Stimulated activated CD8-positive, alpha-beta memory T cell treated with anti-CD3 and anti-CD28 coated beads, Interleukin-2, amount 100 ng/mL, for 1 hour (primary cell): Measurements from ENCODE around the gene ZNF526.
A peak's percentile ranks its signal among the peaks of the same experiment; 100 is the strongest.
"Not testable (repeated sequence)": the region's sequence is repeated elsewhere in the genome, so short reads cannot be mapped to it uniquely, and the experiment has no call there.

Source experiments
- DNase-seq, 2 donors: peaks; one replicate each; pipeline ENCODE4 v3.0.0-alpha.2; 2020; ENCODE audit warnings: low read depth in 2 of 2

ZNF526 gene

DNA sequence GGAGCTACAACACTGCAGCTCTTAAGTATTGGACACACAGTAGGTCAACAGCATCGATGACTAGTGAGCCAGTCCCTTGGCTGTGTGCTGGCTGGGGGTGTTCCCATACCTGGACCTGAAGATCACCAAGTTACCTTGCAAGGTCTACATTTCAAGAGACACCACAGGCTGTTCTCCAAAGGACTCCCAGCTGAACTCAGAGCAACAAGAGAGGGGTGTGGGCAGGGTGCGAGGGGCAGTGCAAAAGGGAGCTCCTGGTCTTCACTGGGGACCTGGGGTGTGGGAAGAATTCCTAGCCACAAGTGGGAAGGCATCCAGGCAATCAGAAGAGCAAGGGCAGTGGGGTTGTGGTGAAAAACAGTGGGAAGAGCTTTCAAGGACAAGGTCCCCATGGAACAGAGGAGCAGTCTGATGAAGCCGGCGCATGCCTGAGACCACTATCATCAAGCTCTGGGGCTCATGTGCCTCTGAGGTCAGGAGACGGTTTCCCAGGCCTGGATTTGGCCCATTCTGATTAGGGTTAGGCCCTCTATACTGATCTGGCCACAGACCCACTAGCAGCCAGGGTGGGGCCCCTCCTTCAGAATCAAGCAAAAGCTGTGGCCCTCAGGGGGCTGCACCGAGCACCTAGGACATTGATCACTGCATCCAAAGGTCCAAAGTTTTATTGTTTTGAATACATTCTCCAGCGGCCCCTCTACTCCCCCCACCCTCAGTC lies 27.0 kb downstream of the ZNF526 start:
- DNase-seq = no peak

DNA sequence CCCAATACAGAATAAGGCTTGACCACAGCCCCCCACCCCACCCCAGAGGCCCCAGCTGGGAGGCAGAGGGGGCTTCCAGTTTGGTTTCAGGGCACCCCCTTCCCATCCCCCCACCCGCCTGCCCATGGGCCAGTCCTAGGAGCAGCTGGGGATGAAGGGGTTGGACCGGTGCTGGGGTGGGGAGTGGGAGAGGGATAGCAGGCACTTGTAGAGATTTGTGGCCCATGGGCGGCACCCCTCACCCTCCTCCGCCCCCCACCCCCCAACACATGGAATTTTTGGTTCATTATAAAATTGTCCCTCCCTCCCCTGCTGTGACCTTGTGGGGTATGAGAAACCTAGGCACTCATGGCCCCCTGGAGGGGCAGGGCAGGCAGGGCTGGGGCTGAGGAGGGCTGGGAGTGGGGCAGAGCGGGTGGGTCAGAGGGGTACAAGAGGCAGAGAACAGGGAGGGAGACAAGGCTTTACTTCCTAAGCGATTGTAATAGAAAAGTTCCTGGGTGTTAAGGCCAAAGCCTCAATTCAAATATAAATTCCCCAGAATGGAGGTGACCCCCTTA lies 27.6 kb downstream of the ZNF526 start:
- DNase-seq = no peak

GRCh38 chr19:42248270-42249148 lies 28.4 kb downstream of the ZNF526 start:
- no peak for DNase-seq

GRCh38 chr19:42249149-42249750 lies 29.1 kb downstream of the ZNF526 start:
- no peak for DNase-seq

- no peak for DNase-seq
Observed at GRCh38 chr19:42249769-42250168, 29.7 kb downstream of the ZNF526 start.

GRCh38 chr19:42250183-42250665 lies 30.1 kb downstream of the ZNF526 start:
- no peak for DNase-seq

GRCh38 chr19:42250666-42251531 lies 30.8 kb downstream of the ZNF526 start:
- no peak for DNase-seq

DNA sequence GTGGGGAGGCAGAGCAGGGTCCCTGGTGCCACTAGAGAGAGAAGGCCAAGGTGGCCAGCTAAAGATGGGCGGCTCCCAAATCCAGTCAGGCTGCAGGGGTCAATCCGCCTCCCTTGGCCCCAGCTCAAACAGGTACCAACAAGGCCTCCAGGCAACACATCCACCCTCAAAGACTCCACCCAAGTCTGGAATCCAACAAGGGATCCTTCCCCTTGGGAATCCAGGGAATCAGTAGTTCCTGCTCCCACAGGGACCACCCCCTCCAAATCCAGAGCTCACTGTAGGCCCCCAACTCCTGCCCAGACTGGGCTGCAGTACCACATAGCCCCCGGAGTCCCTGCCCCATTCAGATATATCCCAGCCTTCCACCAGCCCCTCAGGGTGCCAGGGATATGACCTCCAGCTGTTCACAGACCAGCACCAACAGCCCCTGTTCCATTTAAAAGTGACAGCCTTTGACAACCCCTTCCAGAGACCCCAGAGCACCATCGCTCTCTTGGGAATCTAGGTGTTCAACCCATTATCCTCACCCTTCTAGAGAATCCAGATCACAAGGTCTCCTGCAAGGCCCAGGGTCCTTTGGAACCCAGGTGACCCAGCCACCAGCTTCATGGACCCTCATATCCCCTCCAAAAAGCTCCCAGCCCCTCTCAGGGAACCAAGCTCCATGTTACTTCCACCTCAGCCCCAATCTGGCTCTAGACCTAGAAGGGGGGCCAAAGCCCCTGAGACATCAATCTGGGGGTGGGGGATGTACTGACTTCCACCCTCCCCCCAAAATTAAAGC lies 31.7 kb downstream of the ZNF526 start:
- DNase-seq = no peak

GRCh38 chr19:42252365-42253244 lies 32.5 kb downstream of the ZNF526 start:
- no peak for DNase-seq

GRCh38 chr19:42253245-42254088 lies 33.4 kb downstream of the ZNF526 start:
- peak in 1 of 2 donors; percentile 23 for DNase-seq

- DNase-seq = peak; percentile 56 to 67
Observed at GRCh38 chr19:42254089-42254849, 34.2 kb downstream of the ZNF526 start.

DNA sequence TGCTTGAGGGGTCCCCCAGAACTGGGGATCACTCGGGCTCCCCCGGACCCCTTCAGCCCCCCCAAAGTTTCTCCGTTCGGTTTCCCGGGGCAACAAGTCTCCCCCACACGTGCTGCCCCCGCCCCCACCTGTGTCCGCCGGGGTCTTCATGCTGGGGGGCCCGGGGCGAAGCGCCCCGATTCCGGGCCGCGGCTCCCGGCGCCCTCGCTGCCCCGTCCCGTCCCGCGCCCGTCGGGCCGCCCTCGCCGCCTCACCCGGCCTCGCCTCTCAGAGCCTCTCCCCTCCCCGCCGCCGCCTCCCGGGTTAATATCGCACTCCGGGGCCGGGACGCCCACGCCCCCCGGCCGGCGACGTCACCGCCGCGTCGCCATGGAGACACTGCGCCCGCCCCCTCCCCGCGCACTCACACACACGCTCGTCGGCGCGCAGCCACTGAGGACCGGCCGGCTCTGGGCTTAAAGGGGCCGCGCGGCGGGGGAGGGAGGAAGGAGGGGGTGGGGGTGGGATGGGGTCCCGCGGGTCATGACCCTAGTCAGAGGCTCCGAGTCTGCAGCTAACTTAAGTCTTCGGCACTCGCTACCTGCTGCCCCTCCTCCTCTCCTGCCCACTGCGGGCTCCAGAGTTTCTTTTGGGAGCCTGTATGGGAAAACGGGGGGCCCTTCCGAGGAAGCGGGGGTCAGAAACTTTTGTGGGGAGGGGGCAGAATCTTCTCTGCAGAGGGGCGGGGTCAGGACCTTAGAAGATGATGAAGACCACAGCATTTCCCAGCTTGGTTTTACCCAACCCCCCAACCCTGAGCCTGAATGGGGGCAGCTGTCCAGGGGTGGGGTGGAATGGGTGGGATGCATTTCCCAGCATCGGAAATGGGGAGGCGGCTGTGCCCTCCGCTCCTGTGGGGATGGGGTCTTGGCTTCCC lies 35.0 kb downstream of the ZNF526 start, which contains the start of gene ERF:
TSS of gene ERF (minus strand) at position 279 of the 916 bp plus-strand sequence. CDS start at position 150, 129 bp downstream.
- DNase-seq = peak; percentile 91

GRCh38 chr19:42255766-42256745 lies 35.9 kb downstream of the ZNF526 start:
- no peak for DNase-seq

GRCh38 chr19:42257842-42258241 lies 37.7 kb downstream of the ZNF526 start:
- not testable (repeated sequence) for DNase-seq

- DNase-seq = no peak
Observed at GRCh38 chr19:42261763-42262162, 41.7 kb downstream of the ZNF526 start.
